Liver (tissue), 9 donors: ENCODE measurements around the gene NOS3. TPM values are rescaled to one million over a fixed set of nuclear protein-coding genes. Genes with fewer than 3 reads are reported as not detected.

Source experiments
- DNase-seq: peaks from one replicate; pipeline ENCODE4 v3.0.0-alpha.2; 2017; ENCODE audit warnings: low spot score
- H3K27ac ChIP-seq, 2 donors: one replicate each; pipeline ENCODE4 v1.7.0; 2013; ENCODE audit warnings: inconsistent platforms in 2 of 2, low read length in 2 of 2, control low read depth in 1 of 2, low read depth in 1 of 2, mild to moderate bottlenecking in 1 of 2
- H3K27me3 ChIP-seq, 4 donors: one replicate each; pipeline versions ENCODE4 v1.6.1 to v1.7.0; 2013; ENCODE audit warnings: low read length in 3 of 4, inconsistent platforms in 1 of 4, mild to moderate bottlenecking in 1 of 4, moderate library complexity in 1 of 4; ENCODE audit not compliant: control insufficient read depth in 4 of 4, insufficient read depth in 4 of 4
- H3K36me3 ChIP-seq, 4 donors: one replicate each; pipeline versions ENCODE4 v1.6.1 to v1.7.0; 2013; ENCODE audit warnings: low read length in 3 of 4, mild to moderate bottlenecking in 3 of 4, low read depth in 1 of 4, moderate library complexity in 1 of 4; ENCODE audit not compliant: control insufficient read depth in 4 of 4, insufficient read depth in 3 of 4
- H3K4me1 ChIP-seq, 4 donors: one replicate each; pipeline versions ENCODE4 v1.6.1 to v1.7.0; 2013; ENCODE audit warnings: low read length in 3 of 4, mild to moderate bottlenecking in 3 of 4, moderate library complexity in 1 of 4; ENCODE audit not compliant: control insufficient read depth in 4 of 4, insufficient read depth in 4 of 4
- H3K4me3 ChIP-seq, 3 donors: one replicate each; pipeline versions ENCODE4 v1.6.1 to v1.7.0; 2013; ENCODE audit warnings: low read length in 3 of 3, control low read depth in 1 of 3, low read depth in 1 of 3, mild to moderate bottlenecking in 1 of 3
- H3K9ac ChIP-seq, 2 donors: one replicate each; pipeline ENCODE4 v1.7.0; 2013; ENCODE audit warnings: low read length in 2 of 2, mild to moderate bottlenecking in 2 of 2, moderate library complexity in 2 of 2, control low read depth in 1 of 2, low read depth in 1 of 2
- H3K9me3 ChIP-seq, 4 donors: one replicate each; pipeline versions ENCODE4 v1.6.1 to v1.7.0; 2013; ENCODE audit warnings: low read length in 3 of 4; ENCODE audit not compliant: control insufficient read depth in 4 of 4
- ATF3 ChIP-seq: IDR thresholded peaks from 2 replicates; pipeline ENCODE4 v1.6.1; 2016; ENCODE audit warnings: antibody characterized with exemption
- CTCF ChIP-seq: fragments of 150-350 bp; IDR thresholded peaks from 2 replicates; pipeline ENCODE4 v1.5.1; 2017; ENCODE audit warnings: improper control_type of control experiment, low read depth, low read length; ENCODE audit not compliant: missing input control
- EGR1 ChIP-seq, 2 donors: IDR thresholded peaks; 2 replicates each; pipeline ENCODE4 v1.6.1; 2016 to 2018; ENCODE audit warnings: antibody characterized with exemption in 2 of 2, low read depth in 2 of 2
- FOXA1 ChIP-seq: IDR thresholded peaks from 2 replicates; pipeline ENCODE4 v1.6.1; 2016; ENCODE audit warnings: antibody characterized with exemption
- FOXA2 ChIP-seq: IDR thresholded peaks from 2 replicates; pipeline ENCODE4 v1.6.1; 2016; ENCODE audit warnings: antibody characterized with exemption
- GABPA ChIP-seq, 2 donors: IDR thresholded peaks in 1 of 2; conservative IDR thresholded peaks in 1 of 2; 2 replicates each; pipeline ENCODE4 v1.6.1; 2016; ENCODE audit warnings: antibody characterized with exemption in 2 of 2, mild to moderate bottlenecking in 1 of 2, moderate library complexity in 1 of 2
- HNF4A ChIP-seq, 2 donors: conservative IDR thresholded peaks; 2 replicates each; pipeline ENCODE4 v1.6.1; 2016; ENCODE audit warnings: antibody characterized with exemption in 2 of 2, mild to moderate bottlenecking in 2 of 2
- HNF4G ChIP-seq: IDR thresholded peaks from 2 replicates; pipeline ENCODE4 v1.6.1; 2016; ENCODE audit warnings: antibody characterized with exemption
- MAX ChIP-seq: IDR thresholded peaks from 2 replicates; pipeline ENCODE4 v1.6.1; 2016; ENCODE audit warnings: antibody characterized with exemption
- NR2F2 ChIP-seq: IDR thresholded peaks from 2 replicates; pipeline ENCODE4 v1.6.1; 2016; ENCODE audit warnings: antibody characterized with exemption
- RAD21 ChIP-seq, 2 donors: IDR thresholded peaks; 2 replicates each; pipeline ENCODE4 v1.6.1; 2016; ENCODE audit warnings: antibody characterized with exemption in 2 of 2, mild to moderate bottlenecking in 2 of 2
- REST ChIP-seq: IDR thresholded peaks from 2 replicates; pipeline ENCODE4 v1.6.1; 2016; ENCODE audit warnings: antibody characterized with exemption, mild to moderate bottlenecking
- RXRA ChIP-seq, 2 donors: IDR thresholded peaks; 2 replicates each; pipeline ENCODE4 v1.6.1; 2017 to 2018; ENCODE audit warnings: antibody characterized with exemption in 2 of 2, mild to moderate bottlenecking in 1 of 2
- SP1 ChIP-seq: IDR thresholded peaks from 2 replicates; pipeline ENCODE4 v1.6.1; 2018; ENCODE audit warnings: antibody characterized with exemption, mild to moderate bottlenecking
- TAF1 ChIP-seq: conservative IDR thresholded peaks from 2 replicates; pipeline ENCODE4 v1.6.1; 2016; ENCODE audit warnings: antibody characterized with exemption, mild to moderate bottlenecking
- YY1 ChIP-seq: IDR thresholded peaks from 2 replicates; pipeline ENCODE4 v1.6.1; 2016; ENCODE audit warnings: antibody characterized with exemption, mild to moderate bottlenecking
- ZBTB33 ChIP-seq: IDR thresholded peaks from 2 replicates; pipeline ENCODE4 v1.6.1; 2016; ENCODE audit warnings: antibody characterized with exemption
- WGBS: extraction: QIAGEN DNeasy Blood & Tissue Kit; methylation state at CpG from one replicate; pipeline ENCODE4 v1.1.7; 2013; 5-methylcytosine and 5-hydroxymethylcytosine counted together
- polyA plus RNA-seq, 2 donors: library from polyadenylated mRNA; stranded (reverse) in 1 of 2; unstranded in 1 of 2; fragments of 200-250 nt in 1 of 2; fragments of >200 nt in 1 of 2; fragmentation: Nextera tagmentation in 1 of 2; extraction: Ambion mirVana in 1 of 2; gene quantifications; one replicate each; pipeline versions ENCODE4 v1.2.1 to v1.2.3, GENCODE V29; 2013 to 2015
- total RNA-seq, 2 donors: library from RNA; depleted of rRNA; stranded (reverse); fragments of >200 nt; gene quantifications; one replicate each; pipeline ENCODE4 v1.2.3, GENCODE V29; 2014
- donor health status: healthy.
- donor health status: healthy.
- donor health status: healthy.
- donor health status: healthy.
- donor health status: healthy.

NOS3 gene
- total and polyA plus RNA-seq, 4 donors = 1.6 to 6.1 (median 5.1) TPM

GRCh38 chr7:150958062-150958552 lies 32.7 kb upstream of the NOS3 start:
- Histone ChIP-seq H3K9ac (no peak overlapping the region), H3K9me3 (no peaks in the 10 kb centered on the region), H3K27me3 (peaks cover 0 to 7% (median 0%) of the 10 kb centered on the region in 4 donors), H3K4me3 (no peak overlapping the region), H3K36me3 (no peaks in the 10 kb centered on the region), H3K4me1 (peaks cover 0 to 4% (median 0%) of the 10 kb centered on the region in 4 donors), H3K27ac (no peak overlapping the region)
- DNase-seq = no peak
- TF ChIP-seq NR2F2 = no peak
- TF ChIP-seq EGR1 (IDR thresholded peaks at IDR 0.05; ENCODE audit: low read depth in 2 of 2) = no peak
- TF ChIP-seq SP1 = no peak
- no peak for TF ChIP-seq MAX
- TF ChIP-seq CTCF = no peak
- TF ChIP-seq ATF3 = no peak
- no peak for TF ChIP-seq HNF4G
- no peak for TF ChIP-seq FOXA1
- no peak for TF ChIP-seq YY1
- no peak for TF ChIP-seq ZBTB33
- no peak for TF ChIP-seq RAD21 (IDR thresholded peaks at IDR 0.05)
- TF ChIP-seq GABPA (IDR thresholded peaks at IDR 0.05 in 1 of 2, conservative IDR thresholded peaks at IDR 0.05 in 1 of 2) = no peak
- no peak for TF ChIP-seq REST
- no peak for TF ChIP-seq TAF1
- TF ChIP-seq HNF4A (conservative IDR thresholded peaks at IDR 0.05) = no peak
- TF ChIP-seq FOXA2 = no peak
- WGBS = 24% methylated on average over 74 of the region's 74 CpGs

GRCh38 chr7:150958597-150958996 lies 32.2 kb upstream of the NOS3 start:
- H3K9ac ChIP-seq = no peak overlapping the region
- no peak overlapping the region for H3K27ac ChIP-seq
- peaks cover 0 to 7% (median 0%) of the 10 kb centered on the region in 4 donors for H3K27me3 ChIP-seq
- no peaks in the 10 kb centered on the region for H3K9me3 ChIP-seq
- TF ChIP-seq YY1 (no peak), FOXA2 (no peak), GABPA (IDR thresholded peaks at IDR 0.05 in 1 of 2, conservative IDR thresholded peaks at IDR 0.05 in 1 of 2) (no peak), EGR1 (IDR thresholded peaks at IDR 0.05; ENCODE audit: low read depth in 2 of 2) (no peak), SP1 (no peak), NR2F2 (no peak), ATF3 (no peak), RXRA (IDR thresholded peaks at IDR 0.05) (no peak), HNF4G (no peak), RAD21 (IDR thresholded peaks at IDR 0.05) (no peak), MAX (no peak), CTCF (no peak)
- H3K4me1 ChIP-seq = peaks cover 0 to 4% (median 0%) of the 10 kb centered on the region in 4 donors
- no peaks in the 10 kb centered on the region for H3K36me3 ChIP-seq
- no peak for DNase-seq
- WGBS = 71% methylated on average over 13 of the region's 13 CpGs
- no peak overlapping the region for H3K4me3 ChIP-seq
